ENCODE results near the gene TMEM179. TPM values are rescaled to one million over a fixed set of nuclear protein-coding genes. Genes with fewer than 3 reads are reported as not detected.

The TMEM179 gene
- total RNA-seq, 3 donors from 2014 or later (not counting 1 experiment from before 2014, with no cell fraction given): not detected

- peaks cover 0 to 6% of the 10 kb centered on the region in 2 donors for H3K27me3 Mint-ChIP-seq (ENCODE audit: low read depth in 2 of 2)
- DNase-seq (no peak), ATAC-seq (no peak)
- H3K4me3 Mint-ChIP-seq: no peak overlapping the region
- no peak overlapping the region for H3K27ac Mint-ChIP-seq
- peaks cover 6% of the 10 kb centered on the region for H3K4me1 ChIP-seq (ENCODE audit: control insufficient read depth, insufficient read depth, low read length)
- peaks cover 2% of the 10 kb centered on the region for H3K27me3 ChIP-seq (ENCODE audit: control insufficient read depth, insufficient read depth, low read length)
- TF ChIP-seq CTCF (IDR thresholded peaks at IDR 0.05): no peak
- H3K4me3 ChIP-seq (ENCODE audit: low read length): no peak overlapping the region
- no peaks in the 10 kb centered on the region for H3K9me3 ChIP-seq (ENCODE audit: control insufficient read depth, insufficient read depth, low read length)
- H3K36me3 Mint-ChIP-seq: no peaks in the 10 kb centered on the region
- no peaks in the 10 kb centered on the region for H3K9me3 Mint-ChIP-seq
- H3K36me3 ChIP-seq (ENCODE audit: control insufficient read depth, insufficient read depth, low read length): no peaks in the 10 kb centered on the region
- H3K27ac ChIP-seq (ENCODE audit: low read length): no peak overlapping the region
- H3K4me1 Mint-ChIP-seq: peaks cover 0 to 6% of the 10 kb centered on the region in 2 donors
- intact Hi-C loops (cut with micrococcal nuclease): no loop called here
- 69% methylated on average over 27 of the region's 27 CpGs for WGBS (ENCODE audit: insufficient coverage)
Observed at GRCh38 chr14:104567141-104567956, 37.2 kb downstream of the TMEM179 start.

GRCh38 chr14:104564744-104565679 lies 39.6 kb downstream of the TMEM179 start:
- TF ChIP-seq CTCF (IDR thresholded peaks at IDR 0.05): no peak
- H3K4me1 ChIP-seq (ENCODE audit: control insufficient read depth, insufficient read depth, low read length): peaks cover 6% of the 10 kb centered on the region
- peaks cover 0 to 6% of the 10 kb centered on the region in 2 donors for H3K27me3 Mint-ChIP-seq (ENCODE audit: low read depth in 2 of 2)
- H3K9me3 ChIP-seq (ENCODE audit: control insufficient read depth, insufficient read depth, low read length): no peaks in the 10 kb centered on the region
- ATAC-seq (no peak), DNase-seq (no peak)
- H3K4me3 Mint-ChIP-seq: no peak overlapping the region
- no peak overlapping the region for H3K4me3 ChIP-seq (ENCODE audit: low read length)
- H3K27ac Mint-ChIP-seq: no peak overlapping the region
- no peaks in the 10 kb centered on the region for H3K9me3 Mint-ChIP-seq
- no peak overlapping the region for H3K27ac ChIP-seq (ENCODE audit: low read length)
- no peaks in the 10 kb centered on the region for H3K36me3 ChIP-seq (ENCODE audit: control insufficient read depth, insufficient read depth, low read length)
- no peaks in the 10 kb centered on the region for H3K36me3 Mint-ChIP-seq
- intact Hi-C loops (cut with micrococcal nuclease): loop anchor here (1.0 to 5.0 kb wide), 3 partner anchors 428 to 487 kb away; no protein-coding TSS in a partner anchor
- WGBS (ENCODE audit: insufficient coverage): 82% methylated on average over 30 of the region's 30 CpGs
- peaks cover 0 to 6% of the 10 kb centered on the region in 2 donors for H3K4me1 Mint-ChIP-seq
- peaks cover 2% of the 10 kb centered on the region for H3K27me3 ChIP-seq (ENCODE audit: control insufficient read depth, insufficient read depth, low read length)

GRCh38 chr14:104563742-104564615 lies 40.6 kb downstream of the TMEM179 start:
- Mint-ChIP-seq H3K27me3 (ENCODE audit: low read depth in 2 of 2) (peaks cover 0 to 6% of the 10 kb centered on the region in 2 donors), H3K36me3 (no peaks in the 10 kb centered on the region), H3K4me3 (no peak overlapping the region), H3K9me3 (no peaks in the 10 kb centered on the region), H3K4me1 (peaks cover 0 to 6% of the 10 kb centered on the region in 2 donors), H3K27ac (no peak overlapping the region)
- peak; percentile 75 for TF ChIP-seq CTCF (IDR thresholded peaks at IDR 0.05)
- ATAC-seq: peak in 2 of 3 donors; percentile 77 to 89
- DNase-seq: peak; percentile 60 to 81
- Histone ChIP-seq H3K9me3 (ENCODE audit: control insufficient read depth, insufficient read depth, low read length) (no peaks in the 10 kb centered on the region), H3K36me3 (ENCODE audit: control insufficient read depth, insufficient read depth, low read length) (no peaks in the 10 kb centered on the region), H3K4me1 (ENCODE audit: control insufficient read depth, insufficient read depth, low read length) (peaks cover 6% of the 10 kb centered on the region), H3K4me3 (ENCODE audit: low read length) (no peak overlapping the region), H3K27ac (ENCODE audit: low read length) (no peak overlapping the region), H3K27me3 (ENCODE audit: control insufficient read depth, insufficient read depth, low read length) (peaks cover 2% of the 10 kb centered on the region)
- WGBS (ENCODE audit: insufficient coverage): 3% methylated on average over 27 of the region's 27 CpGs
- intact Hi-C loops (cut with micrococcal nuclease): loop anchor here (1.0 to 5.0 kb wide), 3 partner anchors 427 to 486 kb away; no protein-coding TSS in a partner anchor

Data from natural killer cell (primary cell).